Neuronal stem cell (in vitro differentiated cells): ENCODE measurements around the gene TNNT1.

Experiments
- DNase-seq: peaks from one replicate; pipeline ENCODE4 v3.0.0-alpha.2; 2013; ENCODE audit warnings: low spot score
- H2AFZ ChIP-seq: one replicate; pipeline ENCODE4 v1.6.1; 2013; ENCODE audit warnings: mild to moderate bottlenecking, low read length, inconsistent platforms
- H2AK5ac ChIP-seq: 2 replicates; pipeline ENCODE4 v1.6.1; 2013; ENCODE audit warnings: low read depth, mild to moderate bottlenecking, inconsistent platforms, low read length, moderate library complexity, mixed read lengths
- H2BK120ac ChIP-seq: 2 replicates; pipeline ENCODE4 v1.6.1; 2013; ENCODE audit warnings: low read depth, mild to moderate bottlenecking, inconsistent platforms, low read length, moderate library complexity, mixed read lengths
- H2BK12ac ChIP-seq: one replicate; pipeline ENCODE4 v1.6.1; 2013; ENCODE audit warnings: low read length, inconsistent platforms
- H2BK15ac ChIP-seq: 2 replicates; pipeline ENCODE4 v1.6.1; 2013; ENCODE audit warnings: mild to moderate bottlenecking, low read length, inconsistent platforms, mixed read lengths
- H2BK5ac ChIP-seq: one replicate; pipeline ENCODE4 v1.6.1; 2013; ENCODE audit warnings: inconsistent platforms, mild to moderate bottlenecking, low read length, moderate library complexity
- H3K14ac ChIP-seq: one replicate; pipeline ENCODE4 v1.6.1; 2013; ENCODE audit warnings: low read length, inconsistent platforms
- H3K18ac ChIP-seq: 2 replicates; pipeline ENCODE4 v1.6.1; 2013; ENCODE audit warnings: low read length, inconsistent platforms
- H3K23ac ChIP-seq: 2 replicates; pipeline ENCODE4 v1.6.1; 2013; ENCODE audit warnings: low read depth, mild to moderate bottlenecking, mixed read lengths, low read length, inconsistent platforms; ENCODE audit not compliant: poor library complexity
- H3K27ac ChIP-seq: replicated peaks from 3 replicates; pipeline ENCODE4 v1.5.1; 2013; ENCODE audit warnings: low read length, inconsistent platforms
- H3K27me3 ChIP-seq, 3 experiments: 2 replicates each; pipeline ENCODE4 v1.6.1; 2013; ENCODE audit warnings: low read length in 3 of 3, mild to moderate bottlenecking in 2 of 3, inconsistent platforms in 1 of 3, low read depth in 1 of 3, mixed read lengths in 1 of 3, moderate library complexity in 1 of 3; ENCODE audit not compliant: control insufficient read depth in 3 of 3, insufficient read depth in 3 of 3
- H3K36me3 ChIP-seq, 2 donors: replicated peaks in 1 of 2; 2 replicates each; pipeline ENCODE4 v1.6.1; 2013; ENCODE audit warnings: low read length in 2 of 2; ENCODE audit not compliant: control insufficient read depth in 2 of 2, insufficient read depth in 2 of 2
- H3K4ac ChIP-seq: 2 replicates; pipeline ENCODE4 v1.6.1; 2013; ENCODE audit warnings: inconsistent platforms, mild to moderate bottlenecking, low read length, moderate library complexity
- H3K4me1 ChIP-seq, 2 donors: 1 replicate in 1 of 2; 2 replicates in 1 of 2; pipeline ENCODE4 v1.6.1; 2013; ENCODE audit warnings: low read length in 2 of 2, low read depth in 1 of 2; ENCODE audit not compliant: control insufficient read depth in 2 of 2, insufficient read depth in 1 of 2
- H3K4me2 ChIP-seq: one replicate; pipeline ENCODE4 v1.6.1; 2013; ENCODE audit warnings: mild to moderate bottlenecking, low read length, inconsistent platforms; ENCODE audit not compliant: insufficient read depth, poor library complexity, severe bottlenecking
- H3K4me3 ChIP-seq, 2 donors: 2 replicates each; pipeline ENCODE4 v1.5.1; 2013; ENCODE audit warnings: low read length in 2 of 2, mild to moderate bottlenecking in 2 of 2, inconsistent platforms in 1 of 2, moderate library complexity in 1 of 2
- H3K79me1 ChIP-seq: one replicate; pipeline ENCODE4 v1.6.1; 2013; ENCODE audit warnings: low read depth, mild to moderate bottlenecking, inconsistent platforms, low read length, moderate library complexity
- H3K9ac ChIP-seq: one replicate; pipeline ENCODE4 v1.6.1; 2013; ENCODE audit warnings: mild to moderate bottlenecking, low read depth, low read length, inconsistent platforms; ENCODE audit not compliant: poor library complexity
- H3K9me3 ChIP-seq, 2 donors: replicated peaks in 1 of 2; 2 replicates each; pipeline versions ENCODE3 to v1.6.1; 2013; ENCODE audit warnings: low read length in 2 of 2, mild to moderate bottlenecking in 2 of 2, inconsistent platforms in 1 of 2, low read depth in 1 of 2, mixed read lengths in 1 of 2, moderate library complexity in 1 of 2; ENCODE audit not compliant: control insufficient read depth in 2 of 2, insufficient read depth in 1 of 2
- H4K8ac ChIP-seq: one replicate; pipeline ENCODE4 v1.6.1; 2013; ENCODE audit warnings: low read depth, mild to moderate bottlenecking, inconsistent platforms, low read length, moderate library complexity
- H4K91ac ChIP-seq: one replicate; pipeline ENCODE4 v1.6.1; 2013; ENCODE audit warnings: low read length, low read depth, mild to moderate bottlenecking, inconsistent platforms; ENCODE audit not compliant: poor library complexity
- WGBS, 2 donors: extraction: QIAGEN DNeasy Blood & Tissue Kit; methylation state at CpG; one replicate each; pipeline ENCODE4 v1.1.7; 2013; ENCODE audit warnings: missing lambda C conversion rate in 2 of 2, mixed read lengths in 1 of 2; ENCODE audit not compliant: insufficient read length in 2 of 2, insufficient replicate concordance in 1 of 2; ENCODE audit errors: extremely low coverage in 2 of 2; 5-methylcytosine and 5-hydroxymethylcytosine counted together

The TNNT1 gene

DNA sequence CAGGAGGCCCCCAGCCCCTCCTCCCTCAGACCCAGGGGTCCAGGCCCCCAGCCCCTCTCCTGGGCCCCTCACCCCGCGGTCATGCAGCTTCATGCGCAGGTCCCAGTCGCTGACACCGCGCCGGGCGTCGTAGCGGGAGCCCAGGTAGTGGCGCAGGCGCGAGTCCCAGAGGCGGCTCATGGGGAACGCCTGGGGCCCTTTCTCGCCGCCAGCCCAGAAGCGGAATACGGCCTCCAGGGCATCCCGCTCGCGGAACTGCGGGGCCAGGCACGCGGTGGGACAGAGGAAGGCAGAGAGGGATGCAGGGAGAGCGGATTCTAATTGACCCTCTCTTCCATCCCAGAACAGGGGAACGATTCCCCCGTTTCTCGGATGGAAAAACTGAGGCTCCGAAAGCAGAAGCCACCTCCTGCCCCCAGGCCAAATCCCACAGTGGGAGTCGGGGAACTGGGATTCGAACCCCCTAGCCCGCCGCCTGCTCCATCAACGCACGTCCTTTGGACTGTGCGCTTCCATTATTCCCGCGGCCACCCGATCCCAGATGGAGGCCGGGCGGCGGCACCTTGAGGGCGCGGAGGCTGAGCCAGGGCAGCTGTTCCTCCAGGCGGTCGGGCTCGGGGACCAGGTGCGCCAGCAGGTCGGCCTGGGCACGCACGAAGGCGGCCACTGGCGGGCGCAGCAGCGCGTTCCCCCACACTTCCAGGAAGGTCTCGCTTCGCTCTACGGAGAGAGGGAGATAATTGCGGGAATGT is 12.7 kb upstream of the TNNT1 start:
- Histone ChIP-seq H3K27me3 (peaks cover 7 to 29% (median 22%) of the 10 kb centered on the region in 3 experiments), H3K9ac (no peak overlapping the region), H3K79me1 (no peaks in the 10 kb centered on the region), H3K4me3 (no peak overlapping the region), H3K4ac (no peak overlapping the region), H3K9me3 (peaks cover 0 to 2% of the 10 kb centered on the region in 2 donors), H3K23ac (no peak overlapping the region), H2AK5ac (peak overlapping the region; percentile 94), H3K27ac (no peak overlapping the region), H3K36me3 (no peaks in the 10 kb centered on the region), H2BK12ac (peak overlapping the region; percentile 53), H4K91ac (no peak overlapping the region), H4K8ac (no peak overlapping the region), H3K4me1 (peaks cover 6 to 7% of the 10 kb centered on the region in 2 donors), H2BK5ac (no peak overlapping the region), H2BK15ac (peak overlapping the region; percentile 99), H3K4me2 (no peak overlapping the region), H3K18ac (peak overlapping the region; percentile 38), H3K14ac (no peak overlapping the region), H2AFZ (no peak overlapping the region), H2BK120ac (peak overlapping the region; percentile 81)
- DNase-seq = no peak
- WGBS, 2 donors = no CpG with 5 or more reads among the region's 61 CpGs

DNA sequence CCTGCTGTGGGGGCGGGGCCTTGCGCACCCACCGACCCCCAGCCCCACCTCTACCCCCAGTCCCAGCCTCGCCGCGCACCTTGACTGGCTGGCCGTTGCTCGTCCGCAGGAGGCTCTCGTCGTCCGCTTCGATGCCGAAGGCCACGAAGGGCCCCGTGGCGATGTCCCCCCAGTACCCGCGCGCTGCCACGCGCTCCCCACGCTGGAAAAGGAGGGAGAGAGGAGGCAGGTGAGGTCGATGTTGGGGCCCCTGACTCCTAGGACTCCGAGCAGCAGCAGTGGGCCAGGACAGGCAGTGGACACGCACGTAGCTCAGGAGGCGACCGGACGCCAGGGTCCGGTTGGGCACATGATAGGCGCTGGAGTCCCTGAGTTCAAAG is 12.0 kb upstream of the TNNT1 start:
- Histone ChIP-seq H2BK120ac (no peak overlapping the region), H3K4me3 (no peak overlapping the region), H3K14ac (peak overlapping the region; percentile 21), H3K27ac (no peak overlapping the region), H3K23ac (peak overlapping the region; percentile 10), H2BK15ac (peak overlapping the region; percentile 99), H3K9ac (peak overlapping the region; percentile 30), H2BK5ac (peak overlapping the region; percentile 82), H3K36me3 (no peaks in the 10 kb centered on the region), H3K18ac (peak overlapping the region; percentile 93), H3K9me3 (peaks cover 0 to 2% of the 10 kb centered on the region in 2 donors), H3K79me1 (no peaks in the 10 kb centered on the region), H3K4ac (peak overlapping the region; percentile 93), H2AFZ (peak overlapping the region; percentile 45), H4K8ac (peak overlapping the region; percentile 72), H3K4me1 (peaks cover 6 to 7% of the 10 kb centered on the region in 2 donors), H3K4me2 (peak overlapping the region; percentile 23), H3K27me3 (peaks cover 7 to 33% (median 22%) of the 10 kb centered on the region in 3 experiments), H4K91ac (no peak overlapping the region), H2AK5ac (peak overlapping the region; percentile 99), H2BK12ac (no peak overlapping the region)
- no peak for DNase-seq
- no CpG with 5 or more reads among the region's 32 CpGs for WGBS, 2 donors

DNA sequence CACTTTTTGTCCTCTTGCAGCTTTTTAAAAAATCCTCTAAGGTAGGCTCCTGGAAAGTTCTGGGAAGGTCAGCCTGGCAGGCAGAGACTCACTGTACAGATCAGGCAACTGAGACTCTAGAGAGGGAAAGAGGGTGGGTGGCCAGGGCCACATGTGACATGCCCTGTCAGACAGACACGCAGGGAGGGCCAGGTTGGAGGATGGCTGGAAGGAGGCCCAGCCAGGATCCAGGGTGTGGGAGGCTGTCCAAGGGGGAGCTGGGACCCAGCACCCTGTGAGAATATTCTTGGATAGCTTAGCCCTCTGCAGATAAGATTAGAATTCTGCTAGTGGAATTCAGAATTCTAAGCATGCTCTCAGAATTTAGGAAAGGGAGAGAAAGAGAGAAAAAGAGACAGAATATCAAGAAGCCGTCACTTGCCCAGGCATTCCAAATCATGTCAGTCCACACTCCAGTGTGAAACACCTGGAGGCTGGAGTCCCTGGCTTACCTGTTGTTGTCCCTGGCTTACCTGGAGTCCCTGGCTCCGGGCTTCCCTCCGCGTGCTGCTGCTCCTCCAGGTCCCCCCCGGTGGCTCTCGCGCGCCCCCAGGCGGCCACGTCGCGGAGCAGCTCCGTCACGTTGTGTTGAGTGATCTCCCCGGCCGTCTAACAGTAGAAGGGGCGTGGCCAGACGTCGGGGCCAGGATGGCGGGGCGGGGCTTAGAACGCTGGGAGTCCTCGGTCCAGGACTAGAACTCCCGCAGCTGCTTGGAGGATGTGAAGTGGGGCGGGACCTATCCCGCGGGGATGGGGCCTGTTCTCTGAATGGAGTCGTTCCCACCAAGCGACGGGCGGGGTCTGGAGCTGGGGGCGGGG is 11.4 kb upstream of the TNNT1 start:
- peak overlapping the region; percentile 28 for H3K18ac ChIP-seq
- H3K27ac ChIP-seq = no peak overlapping the region
- peak overlapping the region; percentile 99 for H2AK5ac ChIP-seq
- no peak overlapping the region for H3K4me3 ChIP-seq
- H2BK120ac ChIP-seq = no peak overlapping the region
- H2BK15ac ChIP-seq = no peak overlapping the region
- H3K14ac ChIP-seq = no peak overlapping the region
- H3K36me3 ChIP-seq = no peaks in the 10 kb centered on the region
- H3K23ac ChIP-seq = no peak overlapping the region
- no peak overlapping the region for H3K4me2 ChIP-seq
- no peak overlapping the region for H2BK5ac ChIP-seq
- no peaks in the 10 kb centered on the region for H3K79me1 ChIP-seq
- peaks cover 4 to 7% of the 10 kb centered on the region in 2 donors for H3K4me1 ChIP-seq
- H4K8ac ChIP-seq = no peak overlapping the region
- peaks cover 7 to 33% (median 22%) of the 10 kb centered on the region in 3 experiments for H3K27me3 ChIP-seq
- no peak overlapping the region for H4K91ac ChIP-seq
- DNase-seq = peak; percentile 87
- no peak overlapping the region for H2BK12ac ChIP-seq
- peak overlapping the region; percentile 45 for H2AFZ ChIP-seq
- H3K4ac ChIP-seq = no peak overlapping the region
- H3K9me3 ChIP-seq = peaks cover 0 to 2% of the 10 kb centered on the region in 2 donors
- no peak overlapping the region for H3K9ac ChIP-seq
- no CpG with 5 or more reads among the region's 33 CpGs for WGBS, 2 donors
